IMR-90 (cell line): ENCODE data around the gene IFTAP. TPM values are rescaled to one million over a fixed set of nuclear protein-coding genes. Genes with fewer than 3 reads are reported as not detected.

Experiments used
- ATAC-seq: fragments of 200-7000 bp; cut with Tn5 transposase; 2 replicates; pipeline ENCODE4 v1.9.1; 2020; ENCODE audit warnings: low read depth, mild to moderate bottlenecking, moderate library complexity
- BruUV-seq: library from RNA; stranded (reverse); fragments of 400-500 nt; replicated peaks from 2 replicates; lab custom pipeline; 2021; lab: Mats Ljungman, UMichigan
- CTCF ChIA-PET: fragments of 300-600 bp; formaldehyde crosslinking; extraction: SDS; loops from one replicate; lab custom pipeline; 2021; ENCODE audit warnings: antibody characterized with exemption; lab: Yijun Ruan, JAX
- POLR2A ChIA-PET: fragments of 300-600 bp; sonication (Branson Sonifier 250); formaldehyde crosslinking; loops from one replicate; lab custom pipeline; 2022; ENCODE audit warnings: antibody characterized with exemption; ENCODE audit not compliant: unreplicated experiment; lab: Charles Lee
- DNase-seq: peaks from one replicate; pipeline ENCODE4 v3.0.0; 2013
- H2AFZ ChIP-seq: replicated peaks from 2 replicates; pipeline ENCODE3; 2013; ENCODE audit warnings: low read length, mild to moderate bottlenecking; ENCODE audit not compliant: poor library complexity
- H2AK5ac ChIP-seq: 2 replicates; pipeline ENCODE4 v1.6.1; 2013; ENCODE audit warnings: low read depth, low read length, inconsistent platforms
- H2AK9ac ChIP-seq: replicated peaks from 2 replicates; pipeline ENCODE3; 2013; ENCODE audit warnings: mild to moderate bottlenecking, low read depth, low read length, moderate library complexity; ENCODE audit not compliant: poor library complexity
- H2BK120ac ChIP-seq: 2 replicates; pipeline ENCODE4 v1.6.1; 2013; ENCODE audit warnings: low read depth, low read length, inconsistent platforms
- H2BK15ac ChIP-seq: 3 replicates; pipeline ENCODE4 v1.6.1; 2013; ENCODE audit warnings: low read depth, low read length, inconsistent platforms
- H2BK20ac ChIP-seq: 2 replicates; pipeline ENCODE4 v1.6.1; 2013; ENCODE audit warnings: low read depth, mild to moderate bottlenecking, inconsistent platforms, low read length, moderate library complexity
- H2BK5ac ChIP-seq: 2 replicates; pipeline ENCODE4 v1.6.1; 2013; ENCODE audit warnings: mild to moderate bottlenecking, low read depth, low read length, inconsistent platforms; ENCODE audit not compliant: poor library complexity, severe bottlenecking
- H3K14ac ChIP-seq: replicated peaks from 2 replicates; pipeline ENCODE4 v1.6.1; 2013; ENCODE audit warnings: low read depth, low read length, inconsistent platforms
- H3K18ac ChIP-seq: 2 replicates; pipeline ENCODE4 v1.6.1; 2013; ENCODE audit warnings: low read depth, low read length, control low read depth
- H3K23ac ChIP-seq: 2 replicates; pipeline ENCODE4 v1.6.1; 2013; ENCODE audit warnings: low read depth, low read length, inconsistent platforms
- H3K27ac ChIP-seq: 2 replicates; pipeline ENCODE4 v1.5.1; 2013; ENCODE audit warnings: mild to moderate bottlenecking, control low read depth, low read length; ENCODE audit not compliant: insufficient read depth
- H3K27me3 ChIP-seq: 2 replicates; pipeline ENCODE4 v1.6.1; 2013; ENCODE audit warnings: low read length; ENCODE audit not compliant: control insufficient read depth, insufficient read depth
- H3K36me3 ChIP-seq: 2 replicates; pipeline ENCODE4 v1.6.1; 2013; ENCODE audit warnings: low read length, mixed read lengths; ENCODE audit not compliant: control insufficient read depth, insufficient read depth
- H3K4ac ChIP-seq: 2 replicates; pipeline ENCODE4 v1.6.1; 2013; ENCODE audit warnings: low read depth, low read length, inconsistent platforms
- H3K4me1 ChIP-seq: 2 replicates; pipeline ENCODE4 v1.6.1; 2013; ENCODE audit warnings: low read length, mixed read lengths; ENCODE audit not compliant: control insufficient read depth, insufficient read depth
- H3K4me2 ChIP-seq: 2 replicates; pipeline ENCODE4 v1.6.1; 2013; ENCODE audit warnings: low read depth, mild to moderate bottlenecking, control low read depth, low read length, moderate library complexity
- H3K4me3 ChIP-seq: 2 replicates; pipeline ENCODE4 v1.5.1; 2013; ENCODE audit warnings: low read depth, mild to moderate bottlenecking, control low read depth, low read length, moderate library complexity; ENCODE audit not compliant: insufficient read depth
- H3K56ac ChIP-seq: 2 replicates; pipeline ENCODE4 v1.6.1; 2013; ENCODE audit warnings: low read length, inconsistent platforms; ENCODE audit not compliant: insufficient read depth; ENCODE audit errors: extremely low read depth
- H3K79me1 ChIP-seq, 2 experiments: 2 replicates each; pipeline ENCODE4 v1.6.1; 2013; ENCODE audit warnings: low read length in 2 of 2, inconsistent platforms in 1 of 2, low read depth in 1 of 2
- H3K9ac ChIP-seq: 2 replicates; pipeline ENCODE4 v1.6.1; 2013; ENCODE audit warnings: low read depth, low read length, control low read depth
- H3K9me1 ChIP-seq: 2 replicates; pipeline ENCODE4 v1.6.1; 2013; ENCODE audit warnings: low read length, inconsistent platforms; ENCODE audit not compliant: insufficient read depth
- H3K9me3 ChIP-seq: 2 replicates; pipeline ENCODE4 v1.6.1; 2013; ENCODE audit warnings: low read length; ENCODE audit not compliant: control insufficient read depth, insufficient read depth
- H4K20me1 ChIP-seq: 2 replicates; pipeline ENCODE4 v1.6.1; 2013; ENCODE audit warnings: low read length, inconsistent platforms; ENCODE audit not compliant: insufficient read depth
- H4K5ac ChIP-seq: 2 replicates; pipeline ENCODE4 v1.6.1; 2013; ENCODE audit warnings: mild to moderate bottlenecking, low read depth, low read length, control low read depth
- H4K8ac ChIP-seq, 2 experiments: 2 replicates each; pipeline ENCODE4 v1.6.1; 2013; ENCODE audit warnings: low read depth in 2 of 2, low read length in 2 of 2, control low read depth in 1 of 2, inconsistent platforms in 1 of 2
- H4K91ac ChIP-seq: 2 replicates; pipeline ENCODE4 v1.6.1; 2013; ENCODE audit warnings: low read depth, low read length, inconsistent platforms; ENCODE audit not compliant: insufficient read depth
- BHLHE40 ChIP-seq: fragments of 150-350 bp; IDR thresholded peaks from 2 replicates; pipeline ENCODE4 v1.6.1; 2016; ENCODE audit warnings: mild to moderate bottlenecking, low read depth, low read length
- FOS ChIP-seq: fragments of 150-350 bp; IDR thresholded peaks from 2 replicates; pipeline ENCODE4 v1.6.1; 2016; ENCODE audit warnings: low read depth, low read length
- MAFK ChIP-seq: IDR thresholded peaks from 2 replicates; pipeline ENCODE4 v1.6.1; 2012; ENCODE audit warnings: low read depth, low read length, improper control_type of control experiment
- RAD21 ChIP-seq: IDR thresholded peaks from 2 replicates; pipeline ENCODE4 v1.6.1; 2012; ENCODE audit warnings: low read length, improper control_type of control experiment
- RFX5 ChIP-seq: IDR thresholded peaks from 2 replicates; pipeline ENCODE4 v1.8.0; 2012; ENCODE audit warnings: low read depth, mild to moderate bottlenecking, low read length, moderate library complexity
- SMC3 ChIP-seq: fragments of 150-350 bp; IDR thresholded peaks from 2 replicates; pipeline ENCODE4 v1.6.1; 2016; ENCODE audit warnings: low read depth, mild to moderate bottlenecking, antibody characterized with exemption, low read length, moderate library complexity
- WGBS, 2 experiments: methylation state at CpG; one replicate each; pipeline versions ENCODE4 v1.1.5 to v1.1.7; 2013; ENCODE audit warnings: missing lambda C conversion rate in 2 of 2; ENCODE audit not compliant: insufficient read length in 1 of 2; ENCODE audit errors: extremely low coverage in 2 of 2; 5-methylcytosine and 5-hydroxymethylcytosine counted together
- dilution Hi-C: fragments of 300-500 bp; cut with HindIII; formaldehyde crosslinking; loops from one replicate; pipeline ENCODE4 v1.14.3; 2018; ENCODE audit warnings: low sequenced_read_pairs; ENCODE audit not compliant: unreplicated experiment
- in situ Hi-C: fragments of 300-500 bp; cut with MboI; formaldehyde crosslinking; loops from 3 replicates; pipeline ENCODE4 v1.14.3; 2019; ENCODE audit warnings: low sequenced_read_pairs, inconsistent platforms, mixed read lengths
- intact Hi-C: fragments of 100-400 bp; cut with micrococcal nuclease; formaldehyde crosslinking; loops from 2 replicates; pipeline ENCODE4 v1.10.0; 2022
- polyA plus RNA-seq, 3 experiments: library from polyadenylated mRNA; depleted of rRNA; stranded (reverse); fragments of >200 nt; gene quantifications; 2 replicates each; pipeline ENCODE4 v1.2.3, GENCODE V29; 2012; ENCODE audit warnings: low replicate concordance in 1 of 3
- total RNA-seq: library from RNA; depleted of rRNA; stranded (reverse); fragments of >200 nt; gene quantifications from 2 replicates; pipeline ENCODE4 v1.2.3, GENCODE V29; 2012

Gene IFTAP
- total and polyA plus RNA-seq, 2 of the 4 experiments (the other 2 are of a cell fraction) = 15.8 to 28.5 TPM

DNA sequence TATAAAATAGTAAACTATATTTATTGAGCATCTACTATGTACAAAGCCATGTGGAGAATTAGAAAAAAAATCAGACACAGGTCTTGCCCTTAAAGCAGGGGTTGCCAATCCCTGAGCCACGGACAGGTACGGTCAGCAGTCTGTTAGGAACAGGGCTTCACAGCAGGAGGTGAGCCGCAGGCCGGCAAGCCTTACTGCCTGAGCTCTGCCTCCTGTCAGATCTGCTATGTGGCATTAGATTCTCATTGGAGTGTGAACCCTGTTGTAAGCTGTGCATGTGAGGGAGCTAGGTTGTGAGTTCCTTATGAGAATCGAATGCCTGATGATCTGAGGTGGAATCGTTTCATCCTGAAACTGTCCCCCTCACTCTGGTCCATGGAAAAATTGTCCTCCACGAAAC lies 5.9 kb downstream of the IFTAP start:
- H3K9me3 ChIP-seq = no peaks in the 10 kb centered on the region
- H4K20me1 ChIP-seq = no peaks in the 10 kb centered on the region
- no peak overlapping the region for H2AFZ ChIP-seq
- H3K4me3 ChIP-seq = no peak overlapping the region
- no peaks in the 10 kb centered on the region for H3K36me3 ChIP-seq
- no peak overlapping the region for H4K91ac ChIP-seq
- ChIA-PET POLR2A (no interaction called here), CTCF (interaction anchor here (1.1 kb wide), 1 partner anchor 12 kb away, joined by 3 read pairs; no protein-coding TSS in a partner anchor)
- TF ChIP-seq MAFK (no peak), RFX5 (no peak), FOS (no peak), SMC3 (no peak), RAD21 (no peak), BHLHE40 (no peak)
- H3K27ac ChIP-seq = no peak overlapping the region
- no peak overlapping the region for H2BK120ac ChIP-seq
- H2AK5ac ChIP-seq = no peak overlapping the region
- dilution Hi-C loops (no loop called here), in situ Hi-C loops (no loop called here), intact Hi-C loops (no loop called here)
- H3K9ac ChIP-seq = no peak overlapping the region
- H3K9me1 ChIP-seq = no peaks in the 10 kb centered on the region
- ATAC-seq (no peak), DNase-seq (no peak)
- H3K56ac ChIP-seq = no peak overlapping the region
- no peak overlapping the region for H3K18ac ChIP-seq
- H3K14ac ChIP-seq = no peak overlapping the region
- H2BK20ac ChIP-seq = no peak overlapping the region
- no peak overlapping the region for H3K4ac ChIP-seq
- no peak overlapping the region for H2BK5ac ChIP-seq
- no peaks in the 10 kb centered on the region for H3K4me1 ChIP-seq
- no peaks in the 10 kb centered on the region for H3K79me1 ChIP-seq
- H2AK9ac ChIP-seq = no peak overlapping the region
- no TSS peak for BruUV-seq
- no peak overlapping the region for H3K23ac ChIP-seq
- H4K8ac ChIP-seq = no peak overlapping the region
- no CpG with 5 or more reads among the region's 7 CpGs for WGBS, 2 experiments
- H4K5ac ChIP-seq = no peak overlapping the region
- no peak overlapping the region for H3K4me2 ChIP-seq
- no peaks in the 10 kb centered on the region for H3K27me3 ChIP-seq
- H2BK15ac ChIP-seq = no peak overlapping the region
